ENCODE results near the gene SH3RF1. TPM values are rescaled to one million over a fixed set of nuclear protein-coding genes. Genes with fewer than 3 reads are reported as not detected.

The SH3RF1 gene
- total RNA-seq, 1 experiment from 2014 or later = 59.5 TPM

DNA sequence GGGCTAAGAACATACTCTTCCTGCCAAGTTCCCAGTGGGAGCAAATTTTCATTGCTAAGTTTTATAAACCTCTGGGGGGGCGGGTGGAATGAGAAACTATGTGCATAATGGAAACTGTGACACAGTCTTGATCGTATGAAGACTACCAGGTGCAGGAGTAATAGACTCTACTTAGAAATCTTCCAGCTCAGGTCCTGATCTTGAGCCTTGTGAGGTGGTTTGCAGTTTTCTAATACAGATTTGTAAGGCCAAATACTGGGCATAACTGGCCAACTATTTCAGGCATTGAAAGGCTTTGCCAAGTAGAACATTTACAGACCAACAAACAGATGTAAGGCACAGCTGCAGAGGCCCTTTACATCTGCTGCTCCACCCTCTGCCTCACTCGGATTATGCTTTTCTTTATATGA, 171.0 kb downstream of the SH3RF1 start:
- no peak for DNase-seq (ENCODE audit: low read depth, low spot score)
- Histone ChIP-seq H4K20me1 (ENCODE audit: insufficient read depth) (no peaks in the 10 kb centered on the region), H3K4me3 (replicated peaks in 1 of 2; ENCODE audit: low read depth in 1 of 2, low read length in 2 of 2) (no peak overlapping the region), H3K27ac (ENCODE audit: low read depth, low read length) (no peak overlapping the region), H3K4me2 (ENCODE audit: low read length) (no peak overlapping the region), H3K9me2 (ENCODE audit: insufficient read depth) (no peaks in the 10 kb centered on the region), H3K9me3 (ENCODE audit: control insufficient read depth in 1 of 2, insufficient read depth in 1 of 2, low read depth in 1 of 2, low read length in 2 of 2) (no peaks in the 10 kb centered on the region), H2AFZ (ENCODE audit: low read depth, low read length, poor library complexity, severe bottlenecking) (no peak overlapping the region), H3K36me3 (ENCODE audit: control insufficient read depth in 1 of 2, insufficient read depth in 2 of 2, low read length in 2 of 2) (peaks cover 10 to 45% of the 10 kb centered on the region in 2 experiments; a peak in 3 of 4 replicates), H3K27me3 (ENCODE audit: insufficient read depth, low read length) (no peaks in the 10 kb centered on the region), H3K4me1 (ENCODE audit: control insufficient read depth in 1 of 2, insufficient read depth in 2 of 2, low read length in 2 of 2) (no peaks in the 10 kb centered on the region), H3K9ac (ENCODE audit: low read length) (no peak overlapping the region), H3K79me2 (ENCODE audit: insufficient read depth, low read length) (no peaks in the 10 kb centered on the region; the same call in 1 of the 2 replicates)
- TF ChIP-seq RAD21 (IDR thresholded peaks at IDR 0.05; ENCODE audit: low read depth) (no peak), ELF1 (IDR thresholded peaks at IDR 0.05; ENCODE audit: borderline replicate concordance, low read depth) (no peak), ZFX (IDR thresholded peaks at IDR 0.05) (no peak)
- intact Hi-C loops (cut with micrococcal nuclease) = no loop called here
- RAD21 ChIA-PET (ENCODE audit: low non-redundant PET in 1 of 2, low total read pairs in 2 of 2, uncharacterized antibody in 2 of 2, unreplicated experiment in 2 of 2) = no interaction called here
- no TSS peak for BruUV-seq (replicated peaks)
- CTCF ChIA-PET = no interaction called here
- no peak for ATAC-seq
- POLR2A ChIA-PET = no interaction called here

DNA sequence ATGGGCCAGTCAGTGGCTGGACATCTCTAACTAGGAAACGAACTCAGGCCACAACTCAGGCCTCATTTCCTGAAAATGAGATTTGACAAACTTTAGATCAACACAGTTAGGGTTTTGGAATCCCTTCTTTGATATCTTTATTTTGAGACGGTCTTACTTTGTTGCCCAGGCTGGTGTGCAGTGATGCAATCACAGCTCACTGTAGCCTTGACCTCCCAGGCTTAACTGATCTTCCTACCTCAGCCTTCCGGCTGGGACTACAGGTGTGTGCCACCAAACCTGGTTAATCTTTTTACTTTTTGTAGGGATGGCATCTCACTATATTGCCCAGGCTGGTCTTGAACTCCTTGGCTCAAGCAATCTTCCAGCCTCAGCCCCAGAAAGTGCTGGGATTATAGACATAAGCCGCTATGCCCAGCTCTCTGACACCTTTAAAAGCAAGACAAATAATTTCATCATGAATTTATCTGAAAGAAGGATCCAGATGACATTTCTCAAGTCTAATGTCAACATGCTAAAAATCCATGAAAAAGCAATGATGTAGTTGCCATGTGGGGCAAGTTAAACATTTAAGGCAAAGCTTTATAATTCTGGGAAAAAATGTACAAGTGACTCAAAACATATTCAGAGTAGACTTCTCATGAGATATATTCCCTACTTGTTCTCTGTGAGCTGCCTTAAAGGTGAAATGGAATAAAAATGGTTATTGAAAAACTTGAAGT, 171.6 kb downstream of the SH3RF1 start:
- BruUV-seq (replicated peaks) = no TSS peak
- ChIA-PET RAD21 (ENCODE audit: low non-redundant PET in 1 of 2, low total read pairs in 2 of 2, uncharacterized antibody in 2 of 2, unreplicated experiment in 2 of 2) (no interaction called here), CTCF (no interaction called here), POLR2A (no interaction called here)
- Histone ChIP-seq H2AFZ (ENCODE audit: low read depth, low read length, poor library complexity, severe bottlenecking) (no peak overlapping the region), H3K9me3 (ENCODE audit: control insufficient read depth in 1 of 2, insufficient read depth in 1 of 2, low read depth in 1 of 2, low read length in 2 of 2) (no peaks in the 10 kb centered on the region), H3K27ac (ENCODE audit: low read depth, low read length) (no peak overlapping the region), H3K27me3 (ENCODE audit: insufficient read depth, low read length) (no peaks in the 10 kb centered on the region), H3K4me2 (ENCODE audit: low read length) (no peak overlapping the region), H3K4me3 (replicated peaks in 1 of 2; ENCODE audit: low read depth in 1 of 2, low read length in 2 of 2) (no peak overlapping the region), H3K4me1 (ENCODE audit: control insufficient read depth in 1 of 2, insufficient read depth in 2 of 2, low read length in 2 of 2) (no peaks in the 10 kb centered on the region), H3K36me3 (ENCODE audit: control insufficient read depth in 1 of 2, insufficient read depth in 2 of 2, low read length in 2 of 2) (peaks cover 10 to 46% of the 10 kb centered on the region in 2 experiments; a peak in 3 of 4 replicates), H4K20me1 (ENCODE audit: insufficient read depth) (no peaks in the 10 kb centered on the region), H3K79me2 (ENCODE audit: insufficient read depth, low read length) (no peaks in the 10 kb centered on the region; the same call in 1 of the 2 replicates), H3K9me2 (ENCODE audit: insufficient read depth) (no peaks in the 10 kb centered on the region), H3K9ac (ENCODE audit: low read length) (no peak overlapping the region)
- DNase-seq (ENCODE audit: low read depth, low spot score) = no peak
- intact Hi-C loops (cut with micrococcal nuclease) = no loop called here
- ATAC-seq = no peak
- TF ChIP-seq CBX3 (IDR thresholded peaks at IDR 0.05; ENCODE audit: low read depth) = no peak
- TF ChIP-seq JUND (IDR thresholded peaks at IDR 0.05) = no peak
- TF ChIP-seq EGR1 (IDR thresholded peaks at IDR 0.05; ENCODE audit: low read depth) = no peak
- TF ChIP-seq POLR2AphosphoS5 (IDR thresholded peaks at IDR 0.05; ENCODE audit: low read depth, low read length) = no peak
- TF ChIP-seq YY1 (IDR thresholded peaks at IDR 0.05; ENCODE audit: extremely low read depth, insufficient replicate concordance, low read depth, low read length) = no peak
- no peak for TF ChIP-seq RAD21 (IDR thresholded peaks at IDR 0.05; ENCODE audit: low read depth)
- TF ChIP-seq SP1 (IDR thresholded peaks at IDR 0.05; ENCODE audit: low read depth) = no peak
- no peak for TF ChIP-seq SRF (IDR thresholded peaks at IDR 0.05; ENCODE audit: low read depth)
- no peak for TF ChIP-seq TCF7L2 (IDR thresholded peaks at IDR 0.05; ENCODE audit: borderline replicate concordance, extremely low read depth, insufficient read depth, insufficient read length)
- TF ChIP-seq, protein P1, sequence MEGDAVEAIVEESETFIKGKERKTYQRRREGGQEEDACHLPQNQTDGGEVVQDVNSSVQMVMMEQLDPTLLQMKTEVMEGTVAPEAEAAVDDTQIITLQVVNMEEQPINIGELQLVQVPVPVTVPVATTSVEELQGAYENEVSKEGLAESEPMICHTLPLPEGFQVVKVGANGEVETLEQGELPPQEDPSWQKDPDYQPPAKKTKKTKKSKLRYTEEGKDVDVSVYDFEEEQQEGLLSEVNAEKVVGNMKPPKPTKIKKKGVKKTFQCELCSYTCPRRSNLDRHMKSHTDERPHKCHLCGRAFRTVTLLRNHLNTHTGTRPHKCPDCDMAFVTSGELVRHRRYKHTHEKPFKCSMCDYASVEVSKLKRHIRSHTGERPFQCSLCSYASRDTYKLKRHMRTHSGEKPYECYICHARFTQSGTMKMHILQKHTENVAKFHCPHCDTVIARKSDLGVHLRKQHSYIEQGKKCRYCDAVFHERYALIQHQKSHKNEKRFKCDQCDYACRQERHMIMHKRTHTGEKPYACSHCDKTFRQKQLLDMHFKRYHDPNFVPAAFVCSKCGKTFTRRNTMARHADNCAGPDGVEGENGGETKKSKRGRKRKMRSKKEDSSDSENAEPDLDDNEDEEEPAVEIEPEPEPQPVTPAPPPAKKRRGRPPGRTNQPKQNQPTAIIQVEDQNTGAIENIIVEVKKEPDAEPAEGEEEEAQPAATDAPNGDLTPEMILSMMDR (IDR thresholded peaks at IDR 0.05 in 2 of 3, conservative IDR thresholded peaks at IDR 0.05 in 1 of 3; ENCODE audit: borderline replicate concordance in 1 of 3, insufficient read depth in 1 of 3, low read depth in 2 of 3, low read length in 2 of 3) = no peak
- TF ChIP-seq, protein P2, sequence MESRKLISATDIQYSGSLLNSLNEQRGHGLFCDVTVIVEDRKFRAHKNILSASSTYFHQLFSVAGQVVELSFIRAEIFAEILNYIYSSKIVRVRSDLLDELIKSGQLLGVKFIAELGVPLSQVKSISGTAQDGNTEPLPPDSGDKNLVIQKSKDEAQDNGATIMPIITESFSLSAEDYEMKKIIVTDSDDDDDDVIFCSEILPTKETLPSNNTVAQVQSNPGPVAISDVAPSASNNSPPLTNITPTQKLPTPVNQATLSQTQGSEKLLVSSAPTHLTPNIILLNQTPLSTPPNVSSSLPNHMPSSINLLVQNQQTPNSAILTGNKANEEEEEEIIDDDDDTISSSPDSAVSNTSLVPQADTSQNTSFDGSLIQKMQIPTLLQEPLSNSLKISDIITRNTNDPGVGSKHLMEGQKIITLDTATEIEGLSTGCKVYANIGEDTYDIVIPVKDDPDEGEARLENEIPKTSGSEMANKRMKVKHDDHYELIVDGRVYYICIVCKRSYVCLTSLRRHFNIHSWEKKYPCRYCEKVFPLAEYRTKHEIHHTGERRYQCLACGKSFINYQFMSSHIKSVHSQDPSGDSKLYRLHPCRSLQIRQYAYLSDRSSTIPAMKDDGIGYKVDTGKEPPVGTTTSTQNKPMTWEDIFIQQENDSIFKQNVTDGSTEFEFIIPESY (IDR thresholded peaks at IDR 0.05; ENCODE audit: extremely low read depth, insufficient replicate concordance, low read length) = no peak
- no peak for TF ChIP-seq ELF1 (IDR thresholded peaks at IDR 0.05; ENCODE audit: borderline replicate concordance, low read depth)
- no peak for TF ChIP-seq CEBPB (IDR thresholded peaks at IDR 0.05; ENCODE audit: low read depth)
